Astrocyte (in vitro differentiated cells and primary cell): ENCODE results near the gene WASHC2A.
"Not testable (repeated sequence)": the region's sequence is repeated elsewhere in the genome, so short reads cannot be mapped to it uniquely, and the experiment has no call there.

Source experiments
- CTCF ChIP-seq: IDR thresholded peaks from 2 replicates; pipeline ENCODE4 v1.5.1; 2011; ENCODE audit warnings: low read depth, mild to moderate bottlenecking, inconsistent platforms, low read length, moderate library complexity; ENCODE audit not compliant: insufficient read depth
- EZH2 ChIP-seq: IDR thresholded peaks from 2 replicates; pipeline ENCODE4 v1.6.1; 2012; ENCODE audit warnings: mild to moderate bottlenecking, low read length, inconsistent platforms; ENCODE audit not compliant: insufficient read depth

- not testable (repeated sequence) for TF ChIP-seq CTCF, EZH2
Observed at GRCh38 chr10:50132322-50132721, 64.6 kb downstream of the WASHC2A start.
